ENCODE data around the gene GBP4.
"Not testable (repeated sequence)": the region's sequence is repeated elsewhere in the genome, so short reads cannot be mapped to it uniquely, and the experiment has no call there.

Gene GBP4

GRCh38 chr1:89198491-89199072 lies at the start of gene GBP4:
TSS of gene GBP4 (minus strand) at chr1:89198942. CDS start at chr1:89198834, 108 bp downstream.
- CTCF ChIA-PET, result no interaction called here
- H3K27ac ChIP-seq (ENCODE audit: extremely low read depth, low read depth, low read length), result no peak within 1 kb of the TSS
- H3K36me3 ChIP-seq (ENCODE audit: control insufficient read depth in 2 of 2, insufficient read depth in 1 of 2, low read length in 2 of 2), result no peaks in the 10 kb centered on the region
- no peak within 1 kb of the TSS for H3K4me3 ChIP-seq (ENCODE audit: low read depth, low read length)
- H3K9me3 ChIP-seq (ENCODE audit: control insufficient read depth, insufficient read depth, low read depth, low read length), result no peaks in the 10 kb centered on the region
- TF ChIP-seq ZNF658 (tag by site-specific recombination; IDR thresholded peaks at IDR 0.05), result no peak
- H3K4me1 ChIP-seq (ENCODE audit: control insufficient read depth, insufficient read depth, low read length), result no peaks in the 10 kb centered on the region
- POLR2A ChIA-PET, result no interaction called here

GRCh38 chr1:89243046-89243445 lies 44.3 kb upstream of the GBP4 start:
- Histone ChIP-seq H3K4me3 (ENCODE audit: low read depth, low read length) (no peak overlapping the region), H3K9me3 (ENCODE audit: control insufficient read depth, insufficient read depth, low read depth, low read length) (no peaks in the 10 kb centered on the region), H3K36me3 (ENCODE audit: control insufficient read depth in 2 of 2, insufficient read depth in 1 of 2, low read length in 2 of 2) (no peaks in the 10 kb centered on the region), H3K4me1 (ENCODE audit: control insufficient read depth, insufficient read depth, low read length) (no peaks in the 10 kb centered on the region), H3K27ac (ENCODE audit: extremely low read depth, low read depth, low read length) (no peak overlapping the region)
- TF ChIP-seq EGR2 (tag by site-specific recombination; IDR thresholded peaks at IDR 0.05; ENCODE audit: low read depth) (no peak), ZNF223 (tag by site-specific recombination; IDR thresholded peaks at IDR 0.05) (no peak), PRDM6 (tag by site-specific recombination; IDR thresholded peaks at IDR 0.05) (no peak), ZNF670 (tag by site-specific recombination; IDR thresholded peaks at IDR 0.05; ENCODE audit: low read depth) (no peak), RBAK (tag by site-specific recombination; IDR thresholded peaks at IDR 0.05) (no peak), ZNF311 (tag by site-specific recombination; IDR thresholded peaks at IDR 0.05; ENCODE audit: borderline replicate concordance) (no peak), ZNF701 (tag by site-specific recombination; IDR thresholded peaks at IDR 0.05) (no peak), ZNF146 (tag by site-specific recombination; IDR thresholded peaks at IDR 0.05) (no peak), SP7 (tag by site-specific recombination; IDR thresholded peaks at IDR 0.05) (no peak), ZNF677 (tag by site-specific recombination; IDR thresholded peaks at IDR 0.05) (no peak), ZBTB17 (tag by site-specific recombination; IDR thresholded peaks at IDR 0.05) (no peak), ZNF645 (tag by site-specific recombination; IDR thresholded peaks at IDR 0.05) (no peak), ZNF610 (tag by site-specific recombination; IDR thresholded peaks at IDR 0.05; ENCODE audit: borderline replicate concordance) (no peak), ZNF114 (tag by site-specific recombination; IDR thresholded peaks at IDR 0.05) (no peak), ZEB2 (tag by site-specific recombination; IDR thresholded peaks at IDR 0.05) (no peak), ZNF600 (tag by site-specific recombination; IDR thresholded peaks at IDR 0.05) (no peak), GLIS2 (tag by site-specific recombination; IDR thresholded peaks at IDR 0.05) (no peak), ZNF488 (tag by site-specific recombination; IDR thresholded peaks at IDR 0.05) (no peak)
- CTCF ChIA-PET, result interaction anchor here (0.6 kb wide), 1 partner anchor 72 kb away, joined by 4 read pairs; no protein-coding TSS in a partner anchor
- POLR2A ChIA-PET, result no interaction called here

GRCh38 chr1:89221341-89221740 lies 22.6 kb upstream of the GBP4 start:
- CTCF ChIA-PET, result no interaction called here
- peaks cover 4% of the 10 kb centered on the region; the same call in 1 of the 2 replicates for H3K4me1 ChIP-seq (ENCODE audit: control insufficient read depth, insufficient read depth, low read length)
- H3K4me3 ChIP-seq (ENCODE audit: low read depth, low read length), result no peak overlapping the region
- no peaks in the 10 kb centered on the region for H3K36me3 ChIP-seq (ENCODE audit: control insufficient read depth in 2 of 2, insufficient read depth in 1 of 2, low read length in 2 of 2)
- no peak overlapping the region for H3K27ac ChIP-seq (ENCODE audit: extremely low read depth, low read depth, low read length)
- TF ChIP-seq PRDM1 (tag by site-specific recombination; IDR thresholded peaks at IDR 0.05) (no peak), TRIM28 (IDR thresholded peaks at IDR 0.05; ENCODE audit: borderline replicate concordance, low read length) (peak; percentile 35; the same call in 1 of the 2 replicates), ZFP69B (tag by site-specific recombination; IDR thresholded peaks at IDR 0.05) (no peak)
- POLR2A ChIA-PET, result no interaction called here
- H3K9me3 ChIP-seq (ENCODE audit: control insufficient read depth, insufficient read depth, low read depth, low read length), result no peaks in the 10 kb centered on the region

GRCh38 chr1:89219851-89220250 lies 21.1 kb upstream of the GBP4 start:
- CTCF ChIA-PET; H3K27ac ChIP-seq (ENCODE audit: extremely low read depth, low read depth, low read length); POLR2A ChIA-PET; H3K9me3 ChIP-seq (ENCODE audit: control insufficient read depth, insufficient read depth, low read depth, low read length); H3K36me3 ChIP-seq (ENCODE audit: control insufficient read depth in 2 of 2, insufficient read depth in 1 of 2, low read length in 2 of 2); H3K4me1 ChIP-seq (ENCODE audit: control insufficient read depth, insufficient read depth, low read length); H3K4me3 ChIP-seq (ENCODE audit: low read depth, low read length): not testable (repeated sequence)

GRCh38 chr1:89218941-89219340 lies 20.2 kb upstream of the GBP4 start:
- H3K4me1 ChIP-seq (ENCODE audit: control insufficient read depth, insufficient read depth, low read length); H3K36me3 ChIP-seq (ENCODE audit: control insufficient read depth in 2 of 2, insufficient read depth in 1 of 2, low read length in 2 of 2); H3K4me3 ChIP-seq (ENCODE audit: low read depth, low read length); H3K9me3 ChIP-seq (ENCODE audit: control insufficient read depth, insufficient read depth, low read depth, low read length); H3K27ac ChIP-seq (ENCODE audit: extremely low read depth, low read depth, low read length); CTCF ChIA-PET; POLR2A ChIA-PET: not testable (repeated sequence)
